Measurements from ENCODE around the gene VAMP1.
A peak's percentile ranks its signal among the peaks of the same experiment; 100 is the strongest.

Gene VAMP1

DNA sequence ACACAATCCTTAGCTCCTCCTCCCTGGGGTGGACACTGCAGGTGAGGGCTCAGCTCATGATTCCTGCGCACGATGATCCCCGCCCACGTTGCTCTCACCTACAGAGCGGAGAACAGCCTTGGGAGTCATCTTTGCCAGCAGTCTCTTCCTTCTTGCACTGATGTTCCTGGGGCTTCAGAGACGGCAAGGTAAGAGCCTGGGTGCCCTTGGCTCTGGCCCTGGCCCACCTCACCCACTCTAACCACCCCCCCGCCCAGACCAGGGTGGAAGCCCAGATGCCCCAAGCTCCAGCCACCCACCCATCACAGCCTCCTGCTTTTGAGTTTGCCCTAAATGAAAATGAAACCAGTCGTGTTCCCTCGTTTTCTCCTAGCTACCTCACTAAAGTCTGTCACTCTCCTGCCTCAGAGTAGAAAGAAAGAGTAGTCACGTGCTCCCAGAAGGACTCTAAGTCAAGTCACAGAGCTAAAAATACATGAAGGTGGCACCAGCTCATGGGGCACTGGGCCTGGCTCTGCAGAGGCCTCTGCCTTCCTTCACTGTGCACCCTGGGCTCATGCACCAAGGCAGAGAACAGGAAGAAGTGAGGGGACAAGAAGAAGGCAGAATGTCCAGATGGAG is 9.6 kb downstream of the VAMP1 start:
- H3K27ac ChIP-seq (replicated peaks), result peak overlapping the region; percentile 87
- no peaks in the 10 kb centered on the region for H3K27me3 ChIP-seq (ENCODE audit: insufficient read depth, poor library complexity, severe bottlenecking)
- no peak for DNase-seq (ENCODE audit: low read depth in 1 of 2, low spot score in 1 of 2)
- no peak overlapping the region for H3K4me3 ChIP-seq (replicated peaks; ENCODE audit: insufficient read depth, low read length)
- TF ChIP-seq GABPA (IDR thresholded peaks at IDR 0.05; ENCODE audit: low read depth) (no peak), SPI1 (IDR thresholded peaks at IDR 0.05; ENCODE audit: borderline replicate concordance, low read depth) (no peak), POLR2AphosphoS5 (IDR thresholded peaks at IDR 0.05; ENCODE audit: low read depth) (no peak)
- TF ChIP-seq, protein P1, sequence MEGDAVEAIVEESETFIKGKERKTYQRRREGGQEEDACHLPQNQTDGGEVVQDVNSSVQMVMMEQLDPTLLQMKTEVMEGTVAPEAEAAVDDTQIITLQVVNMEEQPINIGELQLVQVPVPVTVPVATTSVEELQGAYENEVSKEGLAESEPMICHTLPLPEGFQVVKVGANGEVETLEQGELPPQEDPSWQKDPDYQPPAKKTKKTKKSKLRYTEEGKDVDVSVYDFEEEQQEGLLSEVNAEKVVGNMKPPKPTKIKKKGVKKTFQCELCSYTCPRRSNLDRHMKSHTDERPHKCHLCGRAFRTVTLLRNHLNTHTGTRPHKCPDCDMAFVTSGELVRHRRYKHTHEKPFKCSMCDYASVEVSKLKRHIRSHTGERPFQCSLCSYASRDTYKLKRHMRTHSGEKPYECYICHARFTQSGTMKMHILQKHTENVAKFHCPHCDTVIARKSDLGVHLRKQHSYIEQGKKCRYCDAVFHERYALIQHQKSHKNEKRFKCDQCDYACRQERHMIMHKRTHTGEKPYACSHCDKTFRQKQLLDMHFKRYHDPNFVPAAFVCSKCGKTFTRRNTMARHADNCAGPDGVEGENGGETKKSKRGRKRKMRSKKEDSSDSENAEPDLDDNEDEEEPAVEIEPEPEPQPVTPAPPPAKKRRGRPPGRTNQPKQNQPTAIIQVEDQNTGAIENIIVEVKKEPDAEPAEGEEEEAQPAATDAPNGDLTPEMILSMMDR (IDR thresholded peaks at IDR 0.05; ENCODE audit: insufficient read depth, low read length), result no peak
- TF ChIP-seq, protein P2, sequence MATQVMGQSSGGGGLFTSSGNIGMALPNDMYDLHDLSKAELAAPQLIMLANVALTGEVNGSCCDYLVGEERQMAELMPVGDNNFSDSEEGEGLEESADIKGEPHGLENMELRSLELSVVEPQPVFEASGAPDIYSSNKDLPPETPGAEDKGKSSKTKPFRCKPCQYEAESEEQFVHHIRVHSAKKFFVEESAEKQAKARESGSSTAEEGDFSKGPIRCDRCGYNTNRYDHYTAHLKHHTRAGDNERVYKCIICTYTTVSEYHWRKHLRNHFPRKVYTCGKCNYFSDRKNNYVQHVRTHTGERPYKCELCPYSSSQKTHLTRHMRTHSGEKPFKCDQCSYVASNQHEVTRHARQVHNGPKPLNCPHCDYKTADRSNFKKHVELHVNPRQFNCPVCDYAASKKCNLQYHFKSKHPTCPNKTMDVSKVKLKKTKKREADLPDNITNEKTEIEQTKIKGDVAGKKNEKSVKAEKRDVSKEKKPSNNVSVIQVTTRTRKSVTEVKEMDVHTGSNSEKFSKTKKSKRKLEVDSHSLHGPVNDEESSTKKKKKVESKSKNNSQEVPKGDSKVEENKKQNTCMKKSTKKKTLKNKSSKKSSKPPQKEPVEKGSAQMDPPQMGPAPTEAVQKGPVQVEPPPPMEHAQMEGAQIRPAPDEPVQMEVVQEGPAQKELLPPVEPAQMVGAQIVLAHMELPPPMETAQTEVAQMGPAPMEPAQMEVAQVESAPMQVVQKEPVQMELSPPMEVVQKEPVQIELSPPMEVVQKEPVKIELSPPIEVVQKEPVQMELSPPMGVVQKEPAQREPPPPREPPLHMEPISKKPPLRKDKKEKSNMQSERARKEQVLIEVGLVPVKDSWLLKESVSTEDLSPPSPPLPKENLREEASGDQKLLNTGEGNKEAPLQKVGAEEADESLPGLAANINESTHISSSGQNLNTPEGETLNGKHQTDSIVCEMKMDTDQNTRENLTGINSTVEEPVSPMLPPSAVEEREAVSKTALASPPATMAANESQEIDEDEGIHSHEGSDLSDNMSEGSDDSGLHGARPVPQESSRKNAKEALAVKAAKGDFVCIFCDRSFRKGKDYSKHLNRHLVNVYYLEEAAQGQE (IDR thresholded peaks at IDR 0.05; ENCODE audit: insufficient replicate concordance, low read depth), result no peak

DNA sequence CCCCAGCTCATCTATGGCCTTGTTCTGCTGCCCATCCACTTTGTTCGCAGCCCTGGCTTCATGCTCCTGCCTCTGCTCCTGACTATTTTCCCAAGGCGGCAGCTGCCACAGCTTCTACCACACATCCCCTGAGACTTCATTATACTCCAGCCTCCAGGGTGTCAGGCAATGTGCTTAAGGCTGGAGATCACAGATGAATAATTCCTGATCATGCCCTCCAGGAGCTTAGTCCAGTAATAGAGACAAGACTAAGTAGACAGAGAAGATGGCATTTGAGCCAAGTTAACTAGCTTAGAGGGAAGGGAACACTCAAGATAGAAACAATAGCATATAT is 11.5 kb downstream of the VAMP1 start:
- peak overlapping the region; percentile 14 for H3K27ac ChIP-seq (replicated peaks)

DNA sequence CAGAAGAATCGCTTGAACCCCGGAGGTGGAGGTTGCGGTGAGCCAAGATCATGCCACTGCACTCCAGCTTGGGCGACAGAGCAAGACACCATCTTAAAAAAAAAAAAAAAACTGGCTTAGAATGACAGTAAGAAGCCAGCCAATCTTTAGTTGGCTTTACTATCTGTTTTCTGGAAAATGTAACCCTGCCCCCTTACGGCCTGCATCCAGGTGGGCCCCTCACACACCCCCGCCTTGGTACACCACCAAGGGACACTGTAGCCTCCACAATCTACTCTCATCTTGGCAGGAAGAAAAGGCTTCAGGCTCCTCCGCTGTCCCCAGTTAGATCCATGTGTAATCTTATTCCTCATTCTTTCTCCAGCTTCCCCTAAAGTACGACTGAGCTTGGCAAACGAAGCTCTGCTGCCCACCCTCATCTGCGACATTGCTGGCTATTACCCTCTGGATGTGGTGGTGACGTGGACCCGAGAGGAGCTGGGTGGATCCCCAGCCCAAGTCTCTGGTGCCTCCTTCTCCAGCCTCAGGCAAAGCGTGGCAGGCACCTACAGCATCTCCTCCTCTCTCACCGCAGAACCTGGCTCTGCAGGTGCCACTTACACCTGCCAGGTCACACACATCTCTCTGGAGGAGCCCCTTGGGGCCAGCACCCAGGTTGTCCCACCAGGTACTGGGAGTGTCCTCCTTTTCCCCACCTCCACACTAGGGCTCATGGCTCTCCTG is 12.0 kb downstream of the VAMP1 start:
- Histone ChIP-seq H3K4me3 (replicated peaks; ENCODE audit: insufficient read depth, low read length) (no peak overlapping the region), H3K27me3 (ENCODE audit: insufficient read depth, poor library complexity, severe bottlenecking) (no peaks in the 10 kb centered on the region), H3K27ac (replicated peaks) (no peak overlapping the region)
- DNase-seq (ENCODE audit: low read depth in 1 of 2, low spot score in 1 of 2), result no peak
- TF ChIP-seq SPI1 (IDR thresholded peaks at IDR 0.05; ENCODE audit: borderline replicate concordance, low read depth) (no peak), POLR2AphosphoS5 (IDR thresholded peaks at IDR 0.05; ENCODE audit: low read depth) (no peak), GABPA (IDR thresholded peaks at IDR 0.05; ENCODE audit: low read depth) (no peak)
- TF ChIP-seq, protein P1 (IDR thresholded peaks at IDR 0.05; ENCODE audit: insufficient read depth, low read length), result no peak
- TF ChIP-seq, protein P2 (IDR thresholded peaks at IDR 0.05; ENCODE audit: insufficient replicate concordance, low read depth), result no peak

More for the DNA sequence above, 11.5 kb downstream of the VAMP1 start:
- Histone ChIP-seq H3K27me3 (ENCODE audit: insufficient read depth, poor library complexity, severe bottlenecking) (no peaks in the 10 kb centered on the region), H3K4me3 (replicated peaks; ENCODE audit: insufficient read depth, low read length) (no peak overlapping the region)
- TF ChIP-seq SPI1 (IDR thresholded peaks at IDR 0.05; ENCODE audit: borderline replicate concordance, low read depth) (no peak), POLR2AphosphoS5 (IDR thresholded peaks at IDR 0.05; ENCODE audit: low read depth) (no peak), GABPA (IDR thresholded peaks at IDR 0.05; ENCODE audit: low read depth) (no peak)
- TF ChIP-seq, protein P1 (IDR thresholded peaks at IDR 0.05; ENCODE audit: insufficient read depth, low read length), result no peak
- TF ChIP-seq, protein P2 (IDR thresholded peaks at IDR 0.05; ENCODE audit: insufficient replicate concordance, low read depth), result no peak
- DNase-seq (ENCODE audit: low read depth in 1 of 2, low spot score in 1 of 2), result no peak

All from HL-60 (cell line).